Large intestine (tissue), 3 donors: Measurements from ENCODE around the gene EML2. TPM values are rescaled to one million over a fixed set of nuclear protein-coding genes. Genes with fewer than 3 reads are reported as not detected.
"Not testable (repeated sequence)": the region's sequence is repeated elsewhere in the genome, so short reads cannot be mapped to it uniquely, and the experiment has no call there.

Experiments used
- DNase-seq, 2 donors: peaks; one replicate each; pipeline versions ENCODE4 v3.0.0 to v3.0.0-alpha.2; 2013
- H3K27ac ChIP-seq: one replicate; pipeline ENCODE4 v1.5.1; 2013; ENCODE audit warnings: low read length
- H3K27me3 ChIP-seq: 2 replicates; pipeline ENCODE4 v1.6.1; 2013; ENCODE audit warnings: low read length; ENCODE audit not compliant: control insufficient read depth, insufficient read depth
- H3K36me3 ChIP-seq: 2 replicates; pipeline ENCODE4 v1.6.1; 2013; ENCODE audit warnings: low read length; ENCODE audit not compliant: control insufficient read depth, insufficient read depth
- H3K4me1 ChIP-seq: one replicate; pipeline ENCODE4 v1.6.1; 2013; ENCODE audit warnings: low read length; ENCODE audit not compliant: control insufficient read depth, insufficient read depth
- H3K4me3 ChIP-seq: one replicate; pipeline ENCODE4 v1.5.1; 2013; ENCODE audit warnings: low read length
- H3K9me3 ChIP-seq: one replicate; pipeline ENCODE4 v1.6.1; 2013; ENCODE audit warnings: mild to moderate bottlenecking, low read depth, low read length, moderate library complexity; ENCODE audit not compliant: control insufficient read depth
- WGBS: methylation state at CpG from one replicate; pipeline ENCODE4 v1.1.5; 2013; ENCODE audit warnings: low lambda C conversion rate; ENCODE audit not compliant: insufficient coverage; 5-methylcytosine and 5-hydroxymethylcytosine counted together
- polyA plus RNA-seq: library from polyadenylated mRNA; unstranded; fragments of 120-200 nt; gene quantifications from one replicate; pipeline ENCODE4 v1.2.1, GENCODE V29; 2013

EML2 gene
- polyA plus RNA-seq, 1 donor: 24.4 TPM

- H3K9me3 ChIP-seq: peaks cover 2% of the 10 kb centered on the region
- H3K36me3 ChIP-seq: no peaks in the 10 kb centered on the region
- peak in 1 of 2 donors; percentile 22 for DNase-seq
- H3K27me3 ChIP-seq: no peaks in the 10 kb centered on the region
- WGBS: 40% methylated on average over 1 of the region's 19 CpGs
- peaks cover 23% of the 10 kb centered on the region for H3K4me1 ChIP-seq
- H3K27ac ChIP-seq: no peak overlapping the region
- H3K4me3 ChIP-seq: peak overlapping the region; percentile 70
These were observed 1.1 kb downstream of the EML2 start for GRCh38 chr19:45637890-45638667.

DNA sequence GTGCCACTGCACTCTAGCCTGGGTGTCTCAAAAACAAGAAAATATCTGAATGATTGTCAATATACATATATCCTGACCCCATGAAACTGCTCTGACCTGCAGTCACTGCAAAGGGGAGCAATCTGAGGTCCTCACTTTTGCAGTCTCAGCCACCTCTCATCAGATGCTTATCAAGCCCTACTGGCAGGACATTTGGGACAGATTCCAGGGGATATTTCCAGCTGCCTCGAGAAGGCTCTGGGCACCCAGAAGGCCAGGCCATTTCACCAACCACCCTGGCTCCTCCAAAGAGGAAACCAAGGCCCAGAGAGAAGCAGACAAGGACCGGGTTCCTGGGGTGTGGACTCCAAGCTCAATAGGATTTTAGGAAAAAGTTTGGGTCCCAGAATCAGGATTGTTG is 2.3 kb downstream of the EML2 start:
- H3K9me3 ChIP-seq: no peaks in the 10 kb centered on the region
- DNase-seq: no peak
- no peaks in the 10 kb centered on the region for H3K27me3 ChIP-seq
- peaks cover 18% of the 10 kb centered on the region for H3K4me1 ChIP-seq
- no CpG with 5 or more reads among the region's 2 CpGs for WGBS
- H3K4me3 ChIP-seq: no peak overlapping the region
- H3K36me3 ChIP-seq: no peaks in the 10 kb centered on the region
- no peak overlapping the region for H3K27ac ChIP-seq

- no peaks in the 10 kb centered on the region for H3K9me3 ChIP-seq
- no peak overlapping the region for H3K27ac ChIP-seq
- H3K36me3 ChIP-seq: no peaks in the 10 kb centered on the region
- no peaks in the 10 kb centered on the region for H3K27me3 ChIP-seq
- no peak for DNase-seq
- WGBS: no CpG with 5 or more reads among the region's 1 CpG
- no peak overlapping the region for H3K4me3 ChIP-seq
- H3K4me1 ChIP-seq: peaks cover 12% of the 10 kb centered on the region
These were observed 2.9 kb downstream of the EML2 start for GRCh38 chr19:45636275-45636674.

DNA sequence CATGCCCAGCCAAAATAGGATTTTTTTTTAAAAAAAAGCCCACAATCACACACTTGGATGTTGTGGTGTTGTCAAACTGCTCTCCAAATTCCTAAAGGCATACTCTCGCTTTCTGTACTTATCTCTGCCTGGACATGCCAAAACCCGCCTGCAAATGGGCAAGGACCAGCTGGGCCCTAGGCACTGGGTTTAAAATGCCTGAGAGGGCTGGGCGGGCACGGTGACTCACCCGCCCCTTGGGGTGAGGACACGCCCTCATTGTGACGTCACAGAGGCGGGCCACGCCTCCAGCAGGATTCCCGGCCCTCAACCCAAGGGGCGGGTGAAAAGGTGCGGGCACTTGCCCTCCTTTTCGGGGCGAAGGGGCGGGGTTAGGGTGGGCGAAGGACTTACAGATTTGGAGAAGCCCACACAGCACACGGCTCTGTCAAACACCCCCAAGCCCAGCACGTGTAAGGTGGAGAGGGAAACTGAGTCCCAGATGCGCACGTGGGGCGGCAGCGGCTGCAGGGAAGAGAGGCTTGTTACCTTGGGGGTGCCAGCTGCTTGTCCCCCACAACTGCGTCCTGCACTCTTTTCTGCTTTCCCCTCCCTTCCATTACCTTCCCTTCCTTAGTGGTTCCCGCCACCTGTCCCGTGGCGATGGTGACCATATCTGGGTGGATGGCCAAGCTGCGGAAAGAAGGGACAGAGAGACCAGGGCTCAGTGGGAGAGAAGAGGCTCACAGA is 6.6 kb downstream of the EML2 start:
- H3K27ac ChIP-seq: no peak overlapping the region
- no peak overlapping the region for H3K4me3 ChIP-seq
- WGBS: no CpG with 5 or more reads among the region's 27 CpGs
- H3K36me3 ChIP-seq: peaks cover 10% of the 10 kb centered on the region
- peak; percentile 60 to 61 for DNase-seq
- H3K27me3 ChIP-seq: no peaks in the 10 kb centered on the region
- H3K9me3 ChIP-seq: no peaks in the 10 kb centered on the region
- no peaks in the 10 kb centered on the region for H3K4me1 ChIP-seq

DNA sequence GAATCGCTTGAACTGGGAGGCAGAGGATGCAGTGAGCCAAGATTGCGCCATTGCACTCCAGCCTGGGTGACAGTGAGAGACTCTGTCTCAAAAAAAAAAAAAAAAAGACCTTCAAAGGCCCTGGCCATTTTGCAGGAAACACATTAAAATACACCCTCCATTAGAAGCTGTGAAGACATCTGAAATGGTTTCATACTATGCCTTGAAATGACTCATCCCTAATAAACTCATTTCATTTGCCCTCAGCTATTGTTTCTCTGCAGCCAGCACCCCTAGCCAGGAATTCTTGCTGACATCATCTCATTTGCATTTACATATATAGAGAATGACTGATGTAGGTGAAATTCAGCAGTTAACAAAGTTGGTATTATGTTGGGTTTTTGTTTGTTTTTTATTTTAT is 8.7 kb downstream of the EML2 start:
- peak in 1 of 2 donors; percentile 36 for DNase-seq
- H3K36me3 ChIP-seq: peaks cover 16% of the 10 kb centered on the region
- no CpG with 5 or more reads among the region's 2 CpGs for WGBS

DNA sequence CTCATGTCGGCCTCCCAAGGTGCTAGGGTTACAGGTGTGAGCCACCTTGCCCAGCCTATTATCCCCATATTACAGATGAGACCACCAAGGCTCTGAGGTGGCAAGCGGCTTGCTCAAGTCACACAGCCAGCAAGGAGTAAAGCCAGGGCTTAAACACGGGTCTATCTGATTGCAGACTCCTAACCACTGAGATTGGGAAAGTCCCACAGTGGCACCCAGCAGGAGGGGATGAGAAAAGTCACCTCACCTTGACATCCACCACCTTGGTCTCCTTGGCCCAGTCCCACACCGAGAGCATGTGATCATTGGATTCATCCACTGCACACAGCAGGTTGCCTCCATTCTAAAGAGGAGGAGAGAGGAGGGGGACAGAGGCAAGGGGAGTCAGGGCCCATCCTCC is 9.5 kb downstream of the EML2 start:
- Histone ChIP-seq H3K36me3 (peaks cover 16% of the 10 kb centered on the region), H3K27ac (no peak overlapping the region), H3K4me1 (no peaks in the 10 kb centered on the region), H3K9me3 (no peaks in the 10 kb centered on the region), H3K27me3 (no peaks in the 10 kb centered on the region), H3K4me3 (no peak overlapping the region)
- no CpG with 5 or more reads among the region's 4 CpGs for WGBS
- DNase-seq: no peak

More for the DNA sequence above, 8.7 kb downstream of the EML2 start:
- H3K27me3 ChIP-seq: no peaks in the 10 kb centered on the region
- H3K9me3 ChIP-seq: no peaks in the 10 kb centered on the region
- H3K4me3 ChIP-seq: no peak overlapping the region
- no peaks in the 10 kb centered on the region for H3K4me1 ChIP-seq
- no peak overlapping the region for H3K27ac ChIP-seq

DNA sequence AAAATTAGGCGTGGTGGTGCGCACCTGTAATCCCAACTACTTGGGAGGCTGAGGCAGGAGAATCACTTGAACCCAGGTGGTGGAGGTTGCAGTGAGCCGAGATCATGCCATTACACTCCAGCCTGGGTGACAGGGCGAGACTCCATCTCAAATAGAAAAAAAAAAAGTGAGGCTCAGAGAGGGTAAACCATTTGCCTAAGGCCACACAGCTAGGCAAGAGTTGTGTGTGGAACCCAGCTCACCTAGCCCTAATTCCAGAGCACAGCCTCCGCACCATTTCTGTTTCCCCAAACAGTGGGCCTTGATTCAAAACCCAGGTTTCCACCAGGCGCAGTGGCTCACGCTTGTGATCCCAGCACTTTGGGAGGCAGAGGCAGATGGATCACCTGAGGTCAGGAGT is 11.0 kb downstream of the EML2 start:
- H3K36me3 ChIP-seq: peaks cover 16% of the 10 kb centered on the region
- not testable (repeated sequence) for H3K27ac ChIP-seq, H3K4me1 ChIP-seq, H3K4me3 ChIP-seq, DNase-seq, H3K27me3 ChIP-seq, H3K9me3 ChIP-seq
- WGBS: no CpG with 5 or more reads among the region's 7 CpGs

DNA sequence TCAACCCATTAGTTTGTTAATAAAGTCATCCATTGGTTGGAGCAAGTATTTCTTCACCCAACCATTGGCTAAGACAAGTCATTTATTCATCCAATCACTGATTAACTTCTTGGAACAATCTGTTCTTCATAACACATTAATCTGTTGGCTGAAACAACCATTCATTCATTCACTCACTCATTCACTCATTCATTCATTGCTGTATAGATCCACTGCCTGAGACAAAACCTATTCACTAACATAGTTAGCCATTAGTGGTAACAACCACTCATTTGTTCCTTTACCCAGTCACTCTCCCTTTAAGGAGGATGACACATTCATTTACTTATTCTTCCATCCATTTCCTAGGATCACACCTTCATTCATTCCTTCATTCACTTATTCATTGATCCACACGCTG is 15.2 kb downstream of the EML2 start:
- Histone ChIP-seq H3K36me3 (peaks cover 24% of the 10 kb centered on the region), H3K4me1 (no peaks in the 10 kb centered on the region), H3K27me3 (no peaks in the 10 kb centered on the region), H3K9me3 (no peaks in the 10 kb centered on the region), H3K27ac (no peak overlapping the region), H3K4me3 (no peak overlapping the region)
- DNase-seq: no peak
- WGBS: 90% methylated on average over 1 of the region's 1 CpG

- H3K36me3 ChIP-seq: peaks cover 22% of the 10 kb centered on the region
These were observed 17.2 kb downstream of the EML2 start for GRCh38 chr19:45621976-45622503.

GRCh38 chr19:45621389-45621788 is 17.8 kb downstream of the EML2 start:
- H3K9me3 ChIP-seq: peaks cover 3% of the 10 kb centered on the region
- H3K27me3 ChIP-seq: no peaks in the 10 kb centered on the region
- peaks cover 3% of the 10 kb centered on the region for H3K4me1 ChIP-seq
- H3K36me3 ChIP-seq: peaks cover 20% of the 10 kb centered on the region
- DNase-seq: no peak
- no CpG with 5 or more reads among the region's 17 CpGs for WGBS
- H3K27ac ChIP-seq: no peak overlapping the region
- no peak overlapping the region for H3K4me3 ChIP-seq

More at GRCh38 chr19:45621976-45622503, 17.2 kb downstream of the EML2 start:
- WGBS: 70% methylated on average over 1 of the region's 6 CpGs
- Histone ChIP-seq H3K4me1 (no peaks in the 10 kb centered on the region), H3K27me3 (no peaks in the 10 kb centered on the region), H3K27ac (no peak overlapping the region), H3K9me3 (no peaks in the 10 kb centered on the region), H3K4me3 (no peak overlapping the region)
- DNase-seq: no peak
